ENCODE data around the gene SYTL3. TPM values are rescaled to one million over a fixed set of nuclear protein-coding genes. Genes with fewer than 3 reads are reported as not detected.

Gene SYTL3
- total and polyA plus RNA-seq, 10 of the 15 experiments (the other 5 are each of a cell fraction or from before 2014, with no cell fraction given) = 3.3 to 12.1 (median 6.9) TPM

- TF ChIP-seq RBBP5 (conservative IDR thresholded peaks at IDR 0.05) (no peak), PRDM15 (CRISPR knock-in tag; IDR thresholded peaks at IDR 0.05) (no peak), NFYB (IDR thresholded peaks at IDR 0.05; ENCODE audit: insufficient read depth, low read depth, low read length) (no peak), SP1 (IDR thresholded peaks at IDR 0.05; ENCODE audit: low read depth, low read length) (no peak)
- H3K4me2 ChIP-seq (ENCODE audit: control insufficient read depth, insufficient read depth) = no peak overlapping the region
- FAIRE-seq = no peak
- H3K27me3 ChIP-seq (replicated peaks in 1 of 2; ENCODE audit: control insufficient read depth in 2 of 2, insufficient read depth in 2 of 2, low read length in 1 of 2) = no peaks in the 10 kb centered on the region
- H2AFZ ChIP-seq (ENCODE audit: control insufficient read depth, low read depth, low read length) = no peak overlapping the region
- CTCF ChIA-PET = interaction anchor here (0.6 to 3.7 kb wide), 4 partner anchors 29 to 464 kb away, joined by 3 to 72 read pairs (median 8); partner anchors contain the start of gene SYTL3
- POLR2A ChIA-PET = no interaction called here
- no peak overlapping the region for H3K4me3 ChIP-seq
- intact Hi-C loops (cut with micrococcal nuclease; ENCODE audit: unreplicated experiment) = loop anchor here (1.0 kb wide), 1 partner anchor 84 kb away; no protein-coding TSS in a partner anchor
- in situ Hi-C loops (cut with MboI) = no loop called here
- WGBS (ENCODE audit: insufficient coverage, insufficient replicate concordance, low lambda C conversion rate, missing lambda C conversion rate) = 0% methylated on average over 1 of the region's 1 CpG
- no TSS peak for BruUV-seq (replicated peaks)
- no peak for DNase-seq (ENCODE audit: low read depth, low spot score)
- RAD21 ChIA-PET (ENCODE audit: unreplicated experiment) = interaction anchor here (0.6 to 3.9 kb wide), 4 partner anchors 28 to 468 kb away, joined by 3 to 61 read pairs (median 6); no protein-coding TSS in a partner anchor
- H3K4me1 ChIP-seq (ENCODE audit: control insufficient read depth, insufficient read depth, low read length) = peaks cover 13% of the 10 kb centered on the region
- H3K36me3 ChIP-seq (ENCODE audit: control insufficient read depth in 2 of 2, insufficient read depth in 2 of 2, low read length in 1 of 2) = no peaks in the 10 kb centered on the region
- no peak overlapping the region for H3K9ac ChIP-seq (ENCODE audit: control insufficient read depth, insufficient read depth, low read length)
- ATAC-seq = peak; percentile 33; the same call in 1 of the 3 replicates
- SMC1A ChIA-PET (ENCODE audit: uncharacterized antibody, unreplicated experiment) = interaction anchor here (0.8 to 5.7 kb wide), 2 partner anchors 28 to 475 kb away, joined by 3 to 83 read pairs; no protein-coding TSS in a partner anchor
- no peaks in the 10 kb centered on the region for H4K20me1 ChIP-seq (ENCODE audit: control insufficient read depth, insufficient read depth)
- no peak overlapping the region for H3K27ac ChIP-seq (ENCODE audit: control insufficient read depth, insufficient read depth)
- no peaks in the 10 kb centered on the region for H3K79me2 ChIP-seq (ENCODE audit: control insufficient read depth, insufficient read depth, low read length)
- no peaks in the 10 kb centered on the region; the same call in 2 of the 3 replicates for H3K9me3 ChIP-seq (replicated peaks; ENCODE audit: control insufficient read depth, insufficient read depth, low read length)
Observed at GRCh38 chr6:158688860-158689259, 39.0 kb downstream of the SYTL3 start.

Measured in GM12878 (cell line).